NOMO-1 treated with dmso at 0.1 percent for 144 hours (cell line): ENCODE measurements around the gene SPHK2.
"Not testable (repeated sequence)": the region's sequence is repeated elsewhere in the genome, so short reads cannot be mapped to it uniquely, and the experiment has no call there.

ENCODE experiments used
- DNase-seq: peaks from one replicate; lab custom pipeline; 2025; ENCODE audit not compliant: unreplicated experiment; lab: John Stamatoyannopoulos, UW

The SPHK2 gene, protein sequence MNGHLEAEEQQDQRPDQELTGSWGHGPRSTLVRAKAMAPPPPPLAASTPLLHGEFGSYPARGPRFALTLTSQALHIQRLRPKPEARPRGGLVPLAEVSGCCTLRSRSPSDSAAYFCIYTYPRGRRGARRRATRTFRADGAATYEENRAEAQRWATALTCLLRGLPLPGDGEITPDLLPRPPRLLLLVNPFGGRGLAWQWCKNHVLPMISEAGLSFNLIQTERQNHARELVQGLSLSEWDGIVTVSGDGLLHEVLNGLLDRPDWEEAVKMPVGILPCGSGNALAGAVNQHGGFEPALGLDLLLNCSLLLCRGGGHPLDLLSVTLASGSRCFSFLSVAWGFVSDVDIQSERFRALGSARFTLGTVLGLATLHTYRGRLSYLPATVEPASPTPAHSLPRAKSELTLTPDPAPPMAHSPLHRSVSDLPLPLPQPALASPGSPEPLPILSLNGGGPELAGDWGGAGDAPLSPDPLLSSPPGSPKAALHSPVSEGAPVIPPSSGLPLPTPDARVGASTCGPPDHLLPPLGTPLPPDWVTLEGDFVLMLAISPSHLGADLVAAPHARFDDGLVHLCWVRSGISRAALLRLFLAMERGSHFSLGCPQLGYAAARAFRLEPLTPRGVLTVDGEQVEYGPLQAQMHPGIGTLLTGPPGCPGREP

GRCh38 chr19:48618916-48619691 lies at the start of gene SPHK2, which contains the start of gene RPL18:
Gene SPHK2 (plus strand): TSS chr19:48619506. CDS start chr19:48620515, 1,009 bp downstream.
Gene RPL18 (minus strand): TSS chr19:48619178. CDS start chr19:48619143, 35 bp downstream.
- peak; percentile 99 for DNase-seq

DNA sequence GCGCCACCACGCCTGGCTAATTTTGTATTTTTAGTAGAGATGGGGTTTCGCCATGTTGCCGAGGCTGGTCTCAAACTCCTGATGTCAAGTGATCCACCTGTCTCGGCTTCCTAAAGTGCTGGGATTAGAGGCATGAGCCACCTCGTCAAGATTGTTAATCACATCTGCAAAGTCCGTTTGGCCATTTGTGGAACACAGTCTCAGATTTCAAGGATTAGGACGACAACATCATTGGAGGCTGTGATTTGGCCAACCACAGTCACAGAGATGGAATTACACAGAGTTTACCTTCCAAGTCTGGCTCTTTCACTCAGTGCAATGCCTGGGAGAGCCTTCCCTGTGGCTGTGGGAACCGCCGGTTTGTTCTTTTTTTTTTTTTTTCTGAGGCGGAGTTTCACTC lies 49.5 kb upstream of the SPHK2 start:
- no peak for DNase-seq

GRCh38 chr19:48571378-48572162 lies 47.7 kb upstream of the SPHK2 start:
- DNase-seq = no peak

GRCh38 chr19:48573163-48573505 lies 46.2 kb upstream of the SPHK2 start:
- DNase-seq = no peak

DNA sequence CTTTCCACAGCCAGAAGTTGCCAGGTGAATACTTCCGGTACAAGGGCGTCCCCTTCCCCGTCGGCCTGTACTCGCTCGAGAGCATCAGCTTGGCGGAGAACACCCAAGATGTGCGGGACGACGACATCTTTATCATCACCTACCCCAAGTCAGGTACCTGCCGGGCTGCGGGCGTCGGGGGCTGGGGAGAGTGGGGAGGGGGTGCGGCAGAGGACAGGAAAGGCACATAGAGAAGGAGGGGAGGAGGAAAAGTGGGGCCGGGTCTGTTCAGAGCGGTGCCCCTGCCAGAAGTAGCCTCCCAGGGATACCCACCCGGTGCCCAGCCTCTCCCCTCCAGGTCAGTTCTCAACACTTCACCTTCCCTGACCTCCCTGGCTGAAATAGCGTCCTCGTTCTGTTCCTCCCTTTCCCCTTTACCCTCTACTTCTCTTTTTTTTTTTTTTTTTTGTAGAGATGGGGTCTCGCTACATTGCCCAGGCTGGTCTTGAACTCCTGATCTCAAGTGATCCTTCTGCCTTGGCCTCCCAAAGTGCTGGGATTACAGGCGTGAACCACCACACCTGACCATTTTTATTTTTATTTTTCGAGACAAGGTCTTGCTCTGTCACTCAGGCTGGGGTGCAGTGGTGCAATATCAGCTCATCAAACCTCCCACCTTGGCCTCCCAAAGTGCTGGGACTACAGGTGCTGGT lies 43.2 kb upstream of the SPHK2 start:
- no peak for DNase-seq

- not testable (repeated sequence) for DNase-seq
Observed at GRCh38 chr19:48577908-48578307, 41.4 kb upstream of the SPHK2 start.

- DNase-seq = no peak
Observed at GRCh38 chr19:48578891-48579290, 40.4 kb upstream of the SPHK2 start.

- no peak for DNase-seq
Observed at GRCh38 chr19:48582168-48582567, 37.1 kb upstream of the SPHK2 start.

GRCh38 chr19:48587387-48587786 lies 31.9 kb upstream of the SPHK2 start:
- DNase-seq = no peak

DNA sequence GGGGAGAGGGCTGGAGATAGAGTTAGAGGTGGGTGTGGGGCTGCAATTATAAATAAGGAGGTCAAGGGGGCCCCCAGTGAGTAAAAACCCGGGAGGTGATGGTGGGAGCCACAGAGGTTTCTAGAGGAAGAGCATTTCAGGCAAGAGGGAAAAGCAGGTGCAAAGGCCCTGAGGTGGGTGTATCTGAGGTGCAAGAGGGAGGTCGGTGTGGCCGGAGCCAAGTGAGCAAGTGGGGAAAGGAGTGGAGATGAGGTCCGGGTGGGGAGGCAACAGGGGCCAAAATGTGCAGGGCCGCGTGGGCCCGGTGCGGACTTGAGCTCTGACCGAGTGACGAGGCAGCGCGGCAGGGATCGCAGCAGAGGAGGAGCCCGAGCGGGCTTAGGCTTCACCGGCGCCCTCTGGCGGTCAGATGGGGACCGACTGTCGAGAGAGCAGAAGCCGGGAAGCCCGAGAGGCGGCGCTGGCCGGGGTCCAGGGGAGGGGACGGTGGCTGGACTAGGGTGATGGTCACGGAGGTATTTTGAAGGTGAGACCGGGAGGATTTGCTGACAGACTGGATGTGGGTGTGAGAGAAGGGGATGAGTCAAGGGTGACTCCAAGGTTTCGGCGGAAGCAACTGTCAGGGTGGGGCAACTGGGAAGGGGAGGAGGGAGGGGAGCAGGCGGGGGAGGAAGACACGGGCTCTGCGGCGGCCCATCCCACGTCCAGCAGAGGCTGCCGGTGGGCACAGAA lies 30.5 kb upstream of the SPHK2 start:
- DNase-seq = peak; percentile 73

DNA sequence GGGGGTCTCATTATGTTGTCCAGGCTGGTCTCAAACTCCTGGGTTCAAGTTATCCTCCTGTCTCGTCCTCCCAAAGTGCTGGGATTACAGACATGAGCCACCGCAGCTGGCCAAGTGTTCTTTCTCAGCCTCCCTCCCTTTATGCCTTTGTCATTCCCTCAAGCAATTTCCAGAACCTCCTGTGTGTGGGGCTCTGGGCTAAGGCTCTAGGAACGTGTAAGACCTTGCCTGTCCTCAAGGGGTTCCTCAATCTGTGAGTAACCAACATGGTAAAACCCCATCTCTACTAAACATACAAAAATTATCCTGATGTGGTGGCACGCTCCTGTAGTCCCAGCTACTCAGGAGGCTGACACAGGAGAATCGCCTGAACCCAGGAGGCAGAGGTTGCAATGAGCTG lies 28.3 kb upstream of the SPHK2 start:
- no peak for DNase-seq

GRCh38 chr19:48595171-48595570 lies 24.1 kb upstream of the SPHK2 start:
- DNase-seq = no peak

DNA sequence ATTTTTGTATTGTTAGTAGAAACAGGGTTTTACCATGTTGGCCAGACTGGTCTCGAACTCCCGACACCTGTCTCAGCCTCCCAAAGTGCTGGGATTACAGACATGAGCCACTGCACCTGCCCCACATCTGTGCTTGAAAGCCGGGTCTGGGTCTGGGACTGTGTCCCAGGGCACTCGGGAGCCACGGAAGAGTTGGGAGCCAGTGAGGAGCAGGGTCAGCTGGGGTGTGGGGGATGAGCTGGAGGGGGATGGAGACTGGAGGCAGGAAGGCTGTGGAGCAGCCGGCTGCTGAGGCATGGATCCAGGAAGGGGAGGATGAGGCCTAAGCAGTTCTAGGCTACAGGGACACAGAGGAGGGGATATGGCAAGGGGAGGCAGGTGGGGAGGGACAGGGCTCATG lies 23.5 kb upstream of the SPHK2 start:
- DNase-seq = no peak

DNA sequence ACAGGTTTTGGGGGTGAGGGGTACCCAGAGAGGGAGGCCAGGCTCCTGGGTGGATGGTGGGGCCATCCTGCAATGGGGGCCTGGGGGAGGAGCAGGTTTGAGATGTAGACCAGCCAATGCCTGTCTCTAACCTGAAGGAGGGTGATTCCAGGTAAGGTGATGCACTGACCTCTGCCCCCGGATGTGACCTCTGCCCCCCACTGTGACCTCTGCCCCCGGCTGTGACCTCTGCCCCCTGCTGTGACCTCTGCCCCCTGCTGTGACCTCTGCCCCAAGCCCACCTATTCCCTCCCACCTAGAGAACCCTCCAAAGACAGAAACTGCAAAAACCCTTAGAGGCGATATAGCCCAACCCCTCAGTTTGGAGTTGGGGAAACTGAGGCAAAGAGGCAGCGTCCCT lies 23.1 kb upstream of the SPHK2 start:
- no peak for DNase-seq

- peak; percentile 41 for DNase-seq
Observed at GRCh38 chr19:48596679-48597465, 22.4 kb upstream of the SPHK2 start.

DNA sequence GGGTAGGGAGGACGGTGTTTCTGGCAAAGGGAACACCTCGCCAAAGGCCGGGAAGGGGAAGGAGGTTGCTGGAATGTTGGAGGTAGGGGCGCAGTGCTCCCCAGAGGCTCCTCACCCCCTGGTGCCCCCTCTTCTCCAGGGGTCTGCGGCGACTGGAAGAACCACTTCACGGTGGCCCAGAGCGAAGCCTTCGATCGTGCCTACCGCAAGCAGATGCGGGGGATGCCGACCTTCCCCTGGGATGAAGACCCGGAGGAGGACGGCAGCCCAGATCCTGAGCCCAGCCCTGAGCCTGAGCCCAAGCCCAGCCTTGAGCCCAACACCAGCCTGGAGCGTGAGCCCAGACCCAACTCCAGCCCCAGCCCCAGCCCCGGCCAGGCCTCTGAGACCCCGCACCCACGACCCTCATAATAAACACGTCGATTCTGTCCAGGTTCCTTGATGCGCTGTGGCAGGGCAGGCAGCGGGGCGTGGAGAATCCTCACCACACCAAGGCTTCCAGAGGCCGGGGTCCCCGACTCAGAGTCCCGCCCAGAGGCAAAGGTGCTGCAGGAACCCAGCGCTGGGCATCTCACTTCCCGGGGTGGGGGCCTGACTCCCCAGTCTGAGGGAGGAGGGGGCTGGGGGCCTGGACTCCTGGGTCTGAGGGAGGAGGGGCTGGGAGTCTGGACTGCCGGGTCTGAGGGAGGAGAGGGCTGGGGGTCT lies 20.2 kb upstream of the SPHK2 start:
- DNase-seq = no peak

GRCh38 chr19:48600679-48601417 lies 18.5 kb upstream of the SPHK2 start:
- DNase-seq = no peak

DNA sequence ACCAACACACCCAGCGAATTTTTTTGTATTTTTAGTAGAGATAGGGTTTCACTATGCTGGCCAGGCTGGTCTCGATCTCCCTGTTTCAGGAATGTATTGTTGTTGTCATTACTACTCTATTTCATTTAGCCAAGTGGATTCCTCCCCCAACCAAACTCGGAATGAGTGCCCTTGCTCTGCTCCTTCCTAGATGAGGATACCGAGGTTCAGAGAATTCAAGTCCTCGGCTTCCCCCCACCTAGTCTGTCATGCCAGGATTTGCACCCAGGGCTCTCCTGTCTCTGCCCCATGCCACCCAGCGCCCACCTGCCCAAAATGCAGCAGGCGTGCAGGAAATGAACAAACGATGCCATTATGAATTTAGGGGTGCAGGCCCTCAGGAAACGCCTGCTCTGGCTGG lies 16.3 kb upstream of the SPHK2 start:
- DNase-seq = no peak
